CD1c-positive myeloid dendritic cell (primary cell): ENCODE data around the gene ITIH4.

ENCODE experiments used
- DNase-seq: peaks from one replicate; pipeline ENCODE4 v3.0.0-alpha.2; 2016; ENCODE audit errors: extremely low spot score

Gene ITIH4

DNA sequence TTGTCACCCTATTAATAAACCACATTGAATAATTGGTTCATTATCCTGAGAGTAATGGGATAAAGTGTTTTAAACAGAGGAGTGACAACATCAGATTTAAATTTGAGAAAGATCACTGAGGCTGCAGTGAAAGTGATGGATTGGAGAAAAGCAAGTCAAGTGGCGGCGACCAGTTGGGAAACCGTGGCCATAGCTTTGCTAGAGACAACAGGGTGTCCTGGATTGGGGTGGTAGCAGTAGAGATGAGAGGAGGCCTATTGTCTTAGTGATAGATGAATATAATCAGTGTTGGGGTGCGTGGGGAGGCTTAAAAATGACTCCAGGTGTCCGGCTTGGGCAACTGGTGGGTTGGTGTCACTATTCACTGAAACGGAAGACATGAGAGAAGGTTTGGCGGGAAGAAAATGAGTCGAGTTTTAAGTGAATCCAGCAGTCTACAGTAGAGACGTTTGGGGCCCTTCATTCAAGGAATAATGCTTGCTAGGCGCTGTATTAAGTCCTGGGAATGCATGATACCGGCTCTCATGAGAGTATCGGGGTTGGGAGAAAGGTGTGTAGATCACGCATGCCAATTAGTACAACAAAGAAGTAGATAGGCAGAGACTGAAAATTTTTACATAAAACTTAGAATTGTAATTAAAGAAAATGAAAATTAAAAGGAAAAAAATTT is 60.6 kb downstream of the ITIH4 start:
- no peak for DNase-seq

DNA sequence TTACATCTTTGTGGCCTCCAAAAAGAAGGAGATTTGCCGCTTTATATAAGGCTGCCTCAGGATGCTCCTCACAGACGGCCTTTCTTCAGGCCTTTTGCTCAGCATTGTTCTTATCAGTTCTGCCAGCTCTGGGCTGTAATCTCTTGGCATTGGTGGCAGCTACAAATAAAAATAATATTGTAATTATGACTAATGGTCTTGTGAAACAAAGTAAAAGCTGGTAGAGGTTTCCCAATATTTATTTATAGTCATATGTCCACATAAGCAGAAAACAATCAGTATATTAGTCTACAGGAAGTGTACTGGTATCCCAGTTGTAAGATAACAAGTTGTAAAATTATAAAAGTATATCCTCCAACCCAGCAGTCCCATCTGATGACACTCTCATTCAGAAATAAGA is 67.0 kb downstream of the ITIH4 start:
- DNase-seq = peak; percentile 19
